Large intestine (tissue), 3 donors: ENCODE measurements around the gene COPZ2. TPM values are rescaled to one million over a fixed set of nuclear protein-coding genes. Genes with fewer than 3 reads are reported as not detected.
"Not testable (repeated sequence)": the region's sequence is repeated elsewhere in the genome, so short reads cannot be mapped to it uniquely, and the experiment has no call there.

Experiments used
- DNase-seq, 2 donors: peaks; one replicate each; pipeline versions ENCODE4 v3.0.0 to v3.0.0-alpha.2; 2013
- H3K27ac ChIP-seq: one replicate; pipeline ENCODE4 v1.5.1; 2013; ENCODE audit warnings: low read length
- H3K27me3 ChIP-seq: 2 replicates; pipeline ENCODE4 v1.6.1; 2013; ENCODE audit warnings: low read length; ENCODE audit not compliant: control insufficient read depth, insufficient read depth
- H3K36me3 ChIP-seq: 2 replicates; pipeline ENCODE4 v1.6.1; 2013; ENCODE audit warnings: low read length; ENCODE audit not compliant: control insufficient read depth, insufficient read depth
- H3K4me1 ChIP-seq: one replicate; pipeline ENCODE4 v1.6.1; 2013; ENCODE audit warnings: low read length; ENCODE audit not compliant: control insufficient read depth, insufficient read depth
- H3K4me3 ChIP-seq: one replicate; pipeline ENCODE4 v1.5.1; 2013; ENCODE audit warnings: low read length
- H3K9me3 ChIP-seq: one replicate; pipeline ENCODE4 v1.6.1; 2013; ENCODE audit warnings: mild to moderate bottlenecking, low read depth, low read length, moderate library complexity; ENCODE audit not compliant: control insufficient read depth
- WGBS: methylation state at CpG from one replicate; pipeline ENCODE4 v1.1.5; 2013; ENCODE audit warnings: low lambda C conversion rate; ENCODE audit not compliant: insufficient coverage; 5-methylcytosine and 5-hydroxymethylcytosine counted together
- polyA plus RNA-seq: library from polyadenylated mRNA; unstranded; fragments of 120-200 nt; gene quantifications from one replicate; pipeline ENCODE4 v1.2.1, GENCODE V29; 2013

Gene COPZ2
- polyA plus RNA-seq, 1 donor, result 13.2 TPM

DNA sequence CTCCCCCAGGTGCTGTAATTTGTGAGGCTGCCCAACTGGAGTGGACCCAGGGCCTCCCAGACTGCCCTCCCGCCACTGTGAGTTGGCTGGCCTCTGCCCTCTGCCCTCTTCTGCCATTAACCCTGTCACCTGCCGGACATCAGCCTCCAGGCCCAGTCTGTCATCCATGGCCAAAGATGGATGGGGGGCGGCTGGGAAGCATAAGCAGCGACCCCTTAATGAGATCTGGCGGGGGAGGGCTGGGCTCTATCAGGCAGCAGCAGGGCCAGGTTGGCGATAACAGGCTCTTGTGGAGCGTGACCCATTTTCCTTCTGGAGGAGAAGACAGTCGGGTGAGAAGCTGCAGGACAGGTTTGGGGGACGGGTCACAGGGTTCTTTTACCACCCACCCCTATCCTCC is 41.4 kb downstream of the COPZ2 start:
- H3K36me3 ChIP-seq, result no peaks in the 10 kb centered on the region
- H3K4me3 ChIP-seq, result no peak overlapping the region
- no peak overlapping the region for H3K27ac ChIP-seq
- peaks cover 5% of the 10 kb centered on the region for H3K4me1 ChIP-seq
- no peaks in the 10 kb centered on the region for H3K9me3 ChIP-seq
- H3K27me3 ChIP-seq, result peaks cover 2% of the 10 kb centered on the region
- WGBS, result no CpG with 5 or more reads among the region's 9 CpGs
- DNase-seq, result no peak

DNA sequence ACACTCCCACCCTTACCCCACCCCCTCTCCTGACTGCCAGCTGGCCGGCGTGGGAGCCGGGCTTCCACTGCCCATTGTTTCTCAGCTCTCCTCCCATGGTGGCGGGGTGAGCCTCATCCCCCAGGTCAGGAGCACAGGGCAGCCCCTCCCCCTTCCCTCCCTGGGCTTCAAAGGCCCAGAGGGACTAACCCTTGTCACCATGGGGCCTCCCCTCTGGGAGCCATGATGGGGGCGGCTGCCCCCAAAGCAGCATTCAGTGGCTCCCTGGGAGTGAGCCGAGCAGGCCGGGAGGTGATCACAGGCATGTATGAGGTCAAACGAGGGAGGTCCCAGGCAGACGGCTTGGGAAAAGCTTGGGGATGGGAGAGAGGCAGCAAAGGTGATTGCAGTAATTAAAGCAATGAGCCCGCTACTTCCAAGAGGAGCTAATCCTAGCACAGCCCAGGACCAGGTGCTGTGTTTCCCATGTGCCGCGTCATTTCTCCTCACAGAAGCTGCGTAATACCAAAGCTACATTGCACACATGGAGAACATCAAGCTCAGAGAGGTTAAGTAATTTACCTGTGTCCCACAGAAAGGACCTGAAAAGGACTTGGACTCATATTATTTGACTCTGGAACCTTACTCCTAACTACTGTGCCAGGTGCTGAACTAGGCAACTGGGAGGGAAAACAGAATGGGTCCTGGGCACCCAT is 42.2 kb downstream of the COPZ2 start:
- WGBS, result no CpG with 5 or more reads among the region's 13 CpGs

DNA sequence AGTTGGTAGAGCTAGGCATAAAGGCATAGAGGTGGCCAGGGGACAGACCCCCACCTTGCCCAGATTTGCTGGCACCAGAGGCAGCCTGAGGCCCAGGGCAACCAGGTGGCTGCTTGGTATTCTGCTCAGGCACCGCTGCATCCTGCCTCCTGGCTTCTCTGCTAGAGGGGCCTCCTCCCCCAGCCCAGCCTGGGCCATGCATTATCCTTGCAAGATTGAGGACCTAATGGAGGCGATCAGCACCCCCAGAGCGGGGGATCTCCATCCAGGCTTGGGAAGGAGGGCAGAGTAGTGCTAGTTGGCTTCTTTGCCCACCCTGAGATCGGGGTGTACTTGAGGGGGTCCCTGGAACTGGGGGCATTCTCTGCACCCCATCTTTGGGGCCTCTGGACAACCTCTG is 42.9 kb downstream of the COPZ2 start:
- Histone ChIP-seq H3K27me3 (peaks cover 2% of the 10 kb centered on the region), H3K9me3 (no peaks in the 10 kb centered on the region), H3K4me1 (peaks cover under 1% of the 10 kb centered on the region), H3K4me3 (no peak overlapping the region), H3K27ac (no peak overlapping the region), H3K36me3 (no peaks in the 10 kb centered on the region)
- DNase-seq, result no peak
- WGBS, result no CpG with 5 or more reads among the region's 4 CpGs

More for the DNA sequence above, 42.2 kb downstream of the COPZ2 start:
- H3K36me3 ChIP-seq, result no peaks in the 10 kb centered on the region
- H3K27me3 ChIP-seq, result peaks cover 2% of the 10 kb centered on the region
- H3K9me3 ChIP-seq, result no peaks in the 10 kb centered on the region
- H3K4me3 ChIP-seq, result no peak overlapping the region
- H3K27ac ChIP-seq, result no peak overlapping the region
- no peak for DNase-seq
- H3K4me1 ChIP-seq, result peaks cover 5% of the 10 kb centered on the region

DNA sequence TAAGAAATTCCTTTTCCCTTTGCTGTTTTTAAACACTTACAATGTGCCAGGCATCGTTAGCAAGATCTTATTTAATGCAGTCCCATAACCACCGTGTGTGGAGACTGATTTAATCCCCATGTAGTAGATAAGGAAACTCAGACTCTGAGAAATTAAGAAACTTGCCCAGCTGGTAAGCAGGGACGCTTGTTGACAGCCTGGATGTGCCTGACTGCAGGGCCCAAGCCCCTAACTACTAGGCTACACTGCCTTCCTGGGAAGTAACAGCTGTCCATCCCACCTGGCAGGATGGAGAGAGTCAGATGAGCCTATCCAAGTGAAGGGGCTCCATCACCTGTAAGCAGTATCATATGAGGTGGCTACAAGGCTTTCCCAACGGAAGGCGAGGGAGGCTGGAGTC is 43.6 kb downstream of the COPZ2 start:
- H3K27me3 ChIP-seq, result peaks cover 2% of the 10 kb centered on the region
- H3K27ac ChIP-seq, result no peak overlapping the region
- no peak overlapping the region for H3K4me3 ChIP-seq
- WGBS, result no CpG with 5 or more reads among the region's 5 CpGs
- no peak for DNase-seq
- no peaks in the 10 kb centered on the region for H3K36me3 ChIP-seq
- H3K4me1 ChIP-seq, result no peaks in the 10 kb centered on the region
- no peaks in the 10 kb centered on the region for H3K9me3 ChIP-seq

DNA sequence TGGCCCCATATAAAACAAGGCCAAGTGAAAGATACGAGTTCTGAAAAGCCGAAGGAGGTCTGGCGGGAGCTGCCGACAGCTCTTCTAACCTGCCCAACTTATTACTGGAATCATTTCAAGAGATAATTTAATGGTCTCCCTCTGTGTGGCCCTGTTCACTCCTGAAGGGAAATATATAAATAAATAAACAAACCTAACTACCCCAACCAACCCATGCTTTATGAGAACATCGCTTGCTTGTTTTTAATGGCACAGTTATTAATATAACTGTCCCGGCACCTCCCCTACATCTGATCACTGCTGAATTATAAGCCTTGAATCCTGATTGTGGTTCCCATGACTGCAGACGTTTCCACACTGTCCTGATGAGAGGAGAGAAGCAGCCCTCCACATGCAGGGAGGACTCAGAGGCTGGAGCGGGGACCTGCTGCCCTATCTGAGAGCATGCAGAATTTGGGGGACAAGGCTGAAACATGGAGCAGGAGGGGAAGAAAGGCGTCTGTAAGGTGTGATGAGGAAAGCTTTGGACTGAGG is 44.5 kb downstream of the COPZ2 start:
- Histone ChIP-seq H3K4me1 (peaks cover under 1% of the 10 kb centered on the region), H3K27ac (no peak overlapping the region), H3K4me3 (no peak overlapping the region), H3K36me3 (no peaks in the 10 kb centered on the region), H3K9me3 (no peaks in the 10 kb centered on the region), H3K27me3 (peaks cover 2% of the 10 kb centered on the region)
- 80% methylated on average over 1 of the region's 9 CpGs for WGBS
- DNase-seq, result no peak

DNA sequence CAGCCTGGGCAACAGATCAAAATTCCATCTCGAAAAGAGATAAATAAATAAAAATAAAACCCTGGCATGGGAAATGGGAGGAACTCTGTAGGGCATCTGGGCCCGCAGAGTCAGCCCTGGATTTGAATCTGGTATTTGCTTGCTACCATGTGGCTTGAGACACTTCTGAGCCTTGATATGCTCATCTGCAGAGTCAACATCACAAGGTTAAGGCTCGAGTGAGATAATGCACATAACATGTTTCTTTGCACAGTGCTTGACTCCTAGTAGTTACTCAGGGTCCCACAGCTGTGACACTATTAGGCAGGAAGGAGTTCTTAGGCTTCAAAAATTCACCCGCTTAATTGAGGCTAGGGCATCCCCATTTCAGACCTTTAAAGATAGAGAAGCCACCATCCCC is 45.4 kb downstream of the COPZ2 start:
- Histone ChIP-seq H3K27ac (no peak overlapping the region), H3K4me3 (no peak overlapping the region), H3K9me3 (no peaks in the 10 kb centered on the region), H3K27me3 (peaks cover 4% of the 10 kb centered on the region), H3K4me1 (peaks cover 7% of the 10 kb centered on the region), H3K36me3 (no peaks in the 10 kb centered on the region)
- no peak for DNase-seq
- no CpG with 5 or more reads among the region's 4 CpGs for WGBS

DNA sequence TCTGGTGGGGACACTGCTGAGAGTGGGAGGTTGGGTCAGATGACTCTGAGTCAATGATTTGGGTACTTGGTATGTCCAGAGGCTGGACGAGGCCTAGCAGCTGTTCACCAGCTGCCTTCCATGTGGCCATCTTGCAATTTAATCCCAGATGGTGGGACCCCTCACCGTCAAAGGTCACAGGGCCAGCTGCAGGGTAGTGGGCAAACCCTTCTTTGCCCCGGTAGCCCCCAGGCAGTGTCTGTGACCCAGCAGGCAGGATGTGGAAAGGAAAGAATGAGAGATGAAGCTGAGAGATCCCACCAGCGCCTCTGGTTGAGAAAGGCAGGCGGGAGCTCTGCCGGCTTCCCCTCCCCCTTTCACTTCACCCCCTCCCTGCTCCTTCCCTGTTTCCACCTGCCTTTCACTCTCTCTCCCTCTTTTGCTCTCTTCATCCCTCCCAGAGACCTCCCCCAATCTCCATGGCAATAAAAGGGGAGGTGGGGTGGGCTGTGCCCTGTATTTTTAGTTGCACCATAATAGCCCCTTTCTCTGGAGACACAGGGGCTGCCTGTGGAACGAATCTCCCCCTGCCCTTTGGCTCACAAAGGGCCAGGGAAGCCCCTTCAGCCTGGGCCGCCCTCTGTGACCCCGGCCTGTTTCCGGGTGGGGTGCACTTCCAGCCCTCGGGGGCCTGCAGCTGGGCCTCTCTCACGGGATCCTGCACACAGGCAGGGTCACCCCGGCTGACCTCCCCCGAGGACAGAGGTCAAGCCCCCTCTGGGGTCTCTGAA is 46.5 kb downstream of the COPZ2 start:
- Histone ChIP-seq H3K27ac (no peak overlapping the region), H3K4me3 (no peak overlapping the region), H3K27me3 (peaks cover 4% of the 10 kb centered on the region), H3K36me3 (no peaks in the 10 kb centered on the region), H3K4me1 (peaks cover 10% of the 10 kb centered on the region), H3K9me3 (no peaks in the 10 kb centered on the region)
- DNase-seq, result no peak
- WGBS, result 20% methylated on average over 1 of the region's 14 CpGs

DNA sequence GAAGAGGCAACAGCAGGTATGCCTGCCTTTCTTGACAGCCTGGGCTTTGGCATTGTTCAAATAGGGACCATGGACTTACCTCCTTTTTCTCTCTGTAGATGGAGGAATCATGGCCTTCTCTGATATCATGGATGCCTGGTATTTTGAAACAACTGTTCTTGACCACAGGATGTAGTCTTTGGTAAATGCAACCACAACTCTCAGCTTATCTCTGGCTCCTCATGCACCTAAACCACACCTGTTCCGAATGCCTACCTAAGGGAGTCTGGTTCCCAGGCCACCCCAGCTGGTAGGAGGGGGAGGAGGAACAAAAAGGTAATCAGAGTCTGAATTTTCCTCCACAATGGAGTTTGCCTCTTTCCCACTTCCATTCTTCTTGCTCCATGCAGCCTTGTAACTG is 47.9 kb downstream of the COPZ2 start:
- WGBS, result no CpG with 5 or more reads among the region's 1 CpG
- H3K27me3 ChIP-seq, result peaks cover 2% of the 10 kb centered on the region
- H3K4me3 ChIP-seq, result no peak overlapping the region
- H3K36me3 ChIP-seq, result no peaks in the 10 kb centered on the region
- DNase-seq, result no peak
- H3K4me1 ChIP-seq, result peaks cover 10% of the 10 kb centered on the region
- H3K27ac ChIP-seq, result no peak overlapping the region
- H3K9me3 ChIP-seq, result no peaks in the 10 kb centered on the region

DNA sequence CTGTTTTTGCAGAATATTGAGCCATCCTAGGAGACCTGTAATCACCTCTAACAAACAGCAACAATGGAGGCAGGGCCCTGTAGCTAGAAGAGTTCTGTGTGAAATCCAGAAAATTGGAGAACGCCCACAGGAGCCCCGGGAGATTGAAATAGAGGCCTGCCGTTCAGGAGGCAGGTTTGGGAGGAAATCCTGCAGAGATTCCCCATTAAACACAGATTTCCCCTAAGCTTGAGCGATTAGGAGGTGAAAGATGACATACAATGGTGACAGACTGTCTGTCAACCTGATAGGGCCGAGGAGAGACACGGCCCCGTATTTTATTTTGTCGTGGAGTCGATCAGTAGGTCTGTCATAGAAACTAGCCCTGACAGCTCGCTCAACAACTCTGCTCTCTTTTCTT is 48.4 kb downstream of the COPZ2 start:
- Histone ChIP-seq H3K4me3 (no peak overlapping the region), H3K36me3 (peaks cover 3% of the 10 kb centered on the region), H3K27ac (no peak overlapping the region), H3K27me3 (peaks cover 2% of the 10 kb centered on the region), H3K9me3 (no peaks in the 10 kb centered on the region), H3K4me1 (peaks cover 10% of the 10 kb centered on the region)
- DNase-seq, result no peak
- WGBS, result no CpG with 5 or more reads among the region's 10 CpGs

DNA sequence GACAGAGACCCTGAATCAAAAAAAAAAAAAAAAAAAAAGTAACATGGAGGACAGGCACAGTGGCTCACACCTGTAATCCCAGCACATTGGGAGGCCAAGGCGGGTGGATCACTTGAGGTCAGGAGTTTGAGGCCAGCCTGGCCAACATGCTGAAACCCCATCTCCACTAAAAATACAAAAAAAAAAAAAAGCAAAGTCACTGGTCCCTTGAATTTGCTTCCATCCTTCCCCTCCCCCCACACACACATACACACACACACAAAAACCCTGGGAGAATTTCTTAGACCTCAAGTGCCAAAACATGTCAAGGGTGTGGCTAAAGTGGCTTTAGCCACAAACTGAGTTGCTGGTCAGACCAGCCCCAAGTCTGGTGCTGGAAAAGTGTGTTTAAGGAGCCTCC is 49.2 kb downstream of the COPZ2 start:
- not testable (repeated sequence) for H3K36me3 ChIP-seq, DNase-seq, H3K4me3 ChIP-seq, H3K4me1 ChIP-seq, H3K9me3 ChIP-seq, H3K27ac ChIP-seq, H3K27me3 ChIP-seq
- no CpG with 5 or more reads among the region's 1 CpG for WGBS
